ENCODE results near the gene MAL.

MAL gene

DNA sequence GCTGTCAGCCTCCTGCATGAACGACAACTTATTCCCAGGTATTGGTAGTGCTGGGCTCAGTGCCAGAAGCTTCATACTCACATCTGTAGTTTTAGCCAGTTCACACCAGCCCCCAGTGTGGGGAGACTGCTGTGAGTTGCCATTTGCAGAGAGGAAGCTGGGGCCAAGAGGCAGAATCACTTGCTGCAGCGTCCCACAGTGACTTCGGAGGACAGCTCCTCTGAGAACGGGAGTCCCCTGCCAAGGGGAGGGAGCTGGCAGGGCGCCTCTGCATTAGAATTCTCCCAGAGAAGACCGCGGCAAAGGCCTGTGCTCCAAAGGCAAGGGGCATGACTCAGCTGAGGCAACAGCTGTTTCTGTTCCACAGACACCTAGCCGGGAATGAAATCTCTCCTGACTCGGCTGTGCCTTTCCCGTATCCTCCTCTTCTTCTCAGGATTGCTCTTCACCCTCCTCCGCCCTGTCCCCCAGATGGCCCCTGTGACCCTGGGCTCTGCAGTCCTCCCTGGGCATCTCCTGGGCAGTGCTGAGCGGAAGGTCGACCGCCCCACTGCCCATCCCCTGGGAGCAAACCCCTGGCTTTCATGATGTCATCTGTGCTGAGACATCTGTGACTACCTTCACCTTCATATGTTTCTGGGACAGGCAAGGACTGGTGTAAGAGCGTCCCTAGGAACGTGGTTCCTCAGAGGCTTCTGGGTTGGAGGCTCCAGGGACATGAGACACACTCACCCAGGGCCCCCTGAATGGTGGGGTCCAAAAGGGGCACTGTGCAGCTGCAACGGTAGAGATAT lies 18.0 kb downstream of the MAL start:
- Histone ChIP-seq H3K4me3 (replicated peaks; ENCODE audit: insufficient read depth, low read length) (no peak overlapping the region), H3K27me3 (ENCODE audit: insufficient read depth, poor library complexity, severe bottlenecking) (peaks cover 11% of the 10 kb centered on the region), H3K27ac (replicated peaks) (no peak overlapping the region)
- no peak for DNase-seq (ENCODE audit: low read depth in 1 of 2, low spot score in 1 of 2)
- TF ChIP-seq, protein P1, sequence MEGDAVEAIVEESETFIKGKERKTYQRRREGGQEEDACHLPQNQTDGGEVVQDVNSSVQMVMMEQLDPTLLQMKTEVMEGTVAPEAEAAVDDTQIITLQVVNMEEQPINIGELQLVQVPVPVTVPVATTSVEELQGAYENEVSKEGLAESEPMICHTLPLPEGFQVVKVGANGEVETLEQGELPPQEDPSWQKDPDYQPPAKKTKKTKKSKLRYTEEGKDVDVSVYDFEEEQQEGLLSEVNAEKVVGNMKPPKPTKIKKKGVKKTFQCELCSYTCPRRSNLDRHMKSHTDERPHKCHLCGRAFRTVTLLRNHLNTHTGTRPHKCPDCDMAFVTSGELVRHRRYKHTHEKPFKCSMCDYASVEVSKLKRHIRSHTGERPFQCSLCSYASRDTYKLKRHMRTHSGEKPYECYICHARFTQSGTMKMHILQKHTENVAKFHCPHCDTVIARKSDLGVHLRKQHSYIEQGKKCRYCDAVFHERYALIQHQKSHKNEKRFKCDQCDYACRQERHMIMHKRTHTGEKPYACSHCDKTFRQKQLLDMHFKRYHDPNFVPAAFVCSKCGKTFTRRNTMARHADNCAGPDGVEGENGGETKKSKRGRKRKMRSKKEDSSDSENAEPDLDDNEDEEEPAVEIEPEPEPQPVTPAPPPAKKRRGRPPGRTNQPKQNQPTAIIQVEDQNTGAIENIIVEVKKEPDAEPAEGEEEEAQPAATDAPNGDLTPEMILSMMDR (IDR thresholded peaks at IDR 0.05; ENCODE audit: insufficient read depth, low read length) = no peak
- TF ChIP-seq POLR2AphosphoS5 (IDR thresholded peaks at IDR 0.05; ENCODE audit: low read depth) (no peak), SPI1 (IDR thresholded peaks at IDR 0.05; ENCODE audit: borderline replicate concordance, low read depth) (no peak), GABPA (IDR thresholded peaks at IDR 0.05; ENCODE audit: low read depth) (no peak)
- TF ChIP-seq, protein P2, sequence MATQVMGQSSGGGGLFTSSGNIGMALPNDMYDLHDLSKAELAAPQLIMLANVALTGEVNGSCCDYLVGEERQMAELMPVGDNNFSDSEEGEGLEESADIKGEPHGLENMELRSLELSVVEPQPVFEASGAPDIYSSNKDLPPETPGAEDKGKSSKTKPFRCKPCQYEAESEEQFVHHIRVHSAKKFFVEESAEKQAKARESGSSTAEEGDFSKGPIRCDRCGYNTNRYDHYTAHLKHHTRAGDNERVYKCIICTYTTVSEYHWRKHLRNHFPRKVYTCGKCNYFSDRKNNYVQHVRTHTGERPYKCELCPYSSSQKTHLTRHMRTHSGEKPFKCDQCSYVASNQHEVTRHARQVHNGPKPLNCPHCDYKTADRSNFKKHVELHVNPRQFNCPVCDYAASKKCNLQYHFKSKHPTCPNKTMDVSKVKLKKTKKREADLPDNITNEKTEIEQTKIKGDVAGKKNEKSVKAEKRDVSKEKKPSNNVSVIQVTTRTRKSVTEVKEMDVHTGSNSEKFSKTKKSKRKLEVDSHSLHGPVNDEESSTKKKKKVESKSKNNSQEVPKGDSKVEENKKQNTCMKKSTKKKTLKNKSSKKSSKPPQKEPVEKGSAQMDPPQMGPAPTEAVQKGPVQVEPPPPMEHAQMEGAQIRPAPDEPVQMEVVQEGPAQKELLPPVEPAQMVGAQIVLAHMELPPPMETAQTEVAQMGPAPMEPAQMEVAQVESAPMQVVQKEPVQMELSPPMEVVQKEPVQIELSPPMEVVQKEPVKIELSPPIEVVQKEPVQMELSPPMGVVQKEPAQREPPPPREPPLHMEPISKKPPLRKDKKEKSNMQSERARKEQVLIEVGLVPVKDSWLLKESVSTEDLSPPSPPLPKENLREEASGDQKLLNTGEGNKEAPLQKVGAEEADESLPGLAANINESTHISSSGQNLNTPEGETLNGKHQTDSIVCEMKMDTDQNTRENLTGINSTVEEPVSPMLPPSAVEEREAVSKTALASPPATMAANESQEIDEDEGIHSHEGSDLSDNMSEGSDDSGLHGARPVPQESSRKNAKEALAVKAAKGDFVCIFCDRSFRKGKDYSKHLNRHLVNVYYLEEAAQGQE (IDR thresholded peaks at IDR 0.05; ENCODE audit: insufficient replicate concordance, low read depth) = no peak

DNA sequence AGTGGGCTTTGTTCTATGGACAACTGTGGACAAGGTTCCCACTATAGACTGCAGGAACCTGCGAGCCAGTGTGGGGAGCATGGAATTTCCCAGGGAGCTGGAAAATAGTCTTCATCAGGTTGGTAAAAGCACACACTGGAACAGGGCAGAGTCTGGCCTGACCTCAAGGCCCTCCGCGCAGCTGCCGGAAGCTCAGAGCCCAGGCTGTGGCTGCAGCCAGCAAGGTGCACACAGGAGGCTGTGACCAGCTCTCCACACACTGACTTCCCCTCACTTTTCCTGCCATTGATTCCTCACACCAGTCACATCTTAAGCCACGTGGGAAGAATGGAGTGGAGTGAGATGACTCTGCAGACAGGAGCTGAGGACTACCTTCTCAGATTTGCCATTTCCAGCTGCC lies 19.1 kb downstream of the MAL start:
- no peak overlapping the region for H3K27ac ChIP-seq (replicated peaks)
- no peak for TF ChIP-seq SPI1 (IDR thresholded peaks at IDR 0.05; ENCODE audit: borderline replicate concordance, low read depth)
- TF ChIP-seq, protein P2 (IDR thresholded peaks at IDR 0.05; ENCODE audit: insufficient replicate concordance, low read depth) = no peak
- TF ChIP-seq POLR2AphosphoS5 (IDR thresholded peaks at IDR 0.05; ENCODE audit: low read depth) = no peak
- TF ChIP-seq, protein P1 (IDR thresholded peaks at IDR 0.05; ENCODE audit: insufficient read depth, low read length) = no peak
- no peak for TF ChIP-seq GABPA (IDR thresholded peaks at IDR 0.05; ENCODE audit: low read depth)
- no peak overlapping the region for H3K4me3 ChIP-seq (replicated peaks; ENCODE audit: insufficient read depth, low read length)
- DNase-seq (ENCODE audit: low read depth in 1 of 2, low spot score in 1 of 2) = no peak
- peaks cover 11% of the 10 kb centered on the region for H3K27me3 ChIP-seq (ENCODE audit: insufficient read depth, poor library complexity, severe bottlenecking)

DNA sequence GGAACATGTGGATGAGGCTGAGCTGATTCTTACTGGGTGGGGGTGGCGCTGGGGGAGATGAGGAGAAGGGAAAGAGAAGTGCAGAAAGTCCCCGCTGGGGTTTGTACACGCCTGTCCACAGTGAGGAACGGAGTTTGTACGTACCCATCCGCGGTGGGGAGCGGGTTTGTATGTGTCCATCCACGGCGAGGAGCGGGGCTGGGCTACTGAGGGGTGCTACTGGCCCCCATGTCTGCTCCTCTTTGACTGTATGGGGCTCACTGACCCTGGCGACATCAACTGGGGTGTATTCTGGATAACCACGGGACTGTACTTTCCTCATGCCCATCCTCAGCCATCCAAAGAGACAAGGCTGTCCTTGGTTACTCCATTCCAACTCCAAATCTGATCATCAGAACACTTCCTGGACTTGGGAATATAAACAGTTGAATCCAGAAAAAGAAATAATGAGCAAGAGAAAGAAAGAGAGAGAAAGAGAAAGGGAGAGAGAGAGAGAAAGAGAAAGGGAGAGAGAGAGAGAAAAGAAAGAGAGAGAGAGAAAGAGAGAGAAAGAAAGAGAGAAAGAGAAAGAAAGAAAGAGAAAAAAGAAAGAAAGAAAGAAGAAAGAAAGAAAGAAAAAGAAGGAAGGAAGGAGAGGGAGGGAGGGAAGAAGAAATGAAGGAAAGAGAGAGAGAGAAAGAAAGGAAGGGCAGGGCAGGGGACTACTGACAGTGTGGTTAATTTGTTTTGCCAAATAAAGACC lies 21.0 kb downstream of the MAL start:
- no peak overlapping the region for H3K4me3 ChIP-seq (replicated peaks; ENCODE audit: insufficient read depth, low read length)
- H3K27ac ChIP-seq (replicated peaks) = no peak overlapping the region
- peaks cover 12% of the 10 kb centered on the region for H3K27me3 ChIP-seq (ENCODE audit: insufficient read depth, poor library complexity, severe bottlenecking)
- no peak for DNase-seq (ENCODE audit: low read depth in 1 of 2, low spot score in 1 of 2)
- no peak for TF ChIP-seq SPI1 (IDR thresholded peaks at IDR 0.05; ENCODE audit: borderline replicate concordance, low read depth)
- TF ChIP-seq GABPA (IDR thresholded peaks at IDR 0.05; ENCODE audit: low read depth) = no peak
- TF ChIP-seq, protein P1 (IDR thresholded peaks at IDR 0.05; ENCODE audit: insufficient read depth, low read length) = no peak
- TF ChIP-seq, protein P2 (IDR thresholded peaks at IDR 0.05; ENCODE audit: insufficient replicate concordance, low read depth) = no peak
- TF ChIP-seq POLR2AphosphoS5 (IDR thresholded peaks at IDR 0.05; ENCODE audit: low read depth) = no peak

Measured in HL-60 (cell line).